Hindlimb muscle (tissue), 1 donor: ENCODE data around the gene TRIM13. TPM values are rescaled to one million over a fixed set of nuclear protein-coding genes. Genes with fewer than 3 reads are reported as not detected.

Experiments
- DNase-seq: peaks from one replicate; pipeline ENCODE4 v3.0.0-alpha.2; 2013
- polyA plus RNA-seq: library from polyadenylated mRNA; unstranded; fragments of 120-200 nt; gene quantifications from one replicate; pipeline ENCODE4 v1.2.1, GENCODE V29; 2013; ENCODE audit not compliant: insufficient read length

The TRIM13 gene
- polyA plus RNA-seq, 1 donor: 25.3 TPM

GRCh38 chr13:50065712-50066111, 68.9 kb downstream of the TRIM13 start:
- DNase-seq: no peak

Other genes starting within 250 kb of the TRIM13 start
- 37.4 TPM for gene KPNA3, start 204.4 kb upstream of the TRIM13 start, polyA plus RNA-seq
- 12.6 TPM for gene SPRYD7, start 60.7 kb upstream of the TRIM13 start, polyA plus RNA-seq
- gene KCNRG, start 18.4 kb downstream of the TRIM13 start, polyA plus RNA-seq: 1.1 TPM